ENCODE data around the gene ASXL3.

- no peak for TF ChIP-seq EZH2phosphoT487 (conservative IDR thresholded peaks at IDR 0.05; ENCODE audit: low read length)
- TF ChIP-seq, protein P1, sequence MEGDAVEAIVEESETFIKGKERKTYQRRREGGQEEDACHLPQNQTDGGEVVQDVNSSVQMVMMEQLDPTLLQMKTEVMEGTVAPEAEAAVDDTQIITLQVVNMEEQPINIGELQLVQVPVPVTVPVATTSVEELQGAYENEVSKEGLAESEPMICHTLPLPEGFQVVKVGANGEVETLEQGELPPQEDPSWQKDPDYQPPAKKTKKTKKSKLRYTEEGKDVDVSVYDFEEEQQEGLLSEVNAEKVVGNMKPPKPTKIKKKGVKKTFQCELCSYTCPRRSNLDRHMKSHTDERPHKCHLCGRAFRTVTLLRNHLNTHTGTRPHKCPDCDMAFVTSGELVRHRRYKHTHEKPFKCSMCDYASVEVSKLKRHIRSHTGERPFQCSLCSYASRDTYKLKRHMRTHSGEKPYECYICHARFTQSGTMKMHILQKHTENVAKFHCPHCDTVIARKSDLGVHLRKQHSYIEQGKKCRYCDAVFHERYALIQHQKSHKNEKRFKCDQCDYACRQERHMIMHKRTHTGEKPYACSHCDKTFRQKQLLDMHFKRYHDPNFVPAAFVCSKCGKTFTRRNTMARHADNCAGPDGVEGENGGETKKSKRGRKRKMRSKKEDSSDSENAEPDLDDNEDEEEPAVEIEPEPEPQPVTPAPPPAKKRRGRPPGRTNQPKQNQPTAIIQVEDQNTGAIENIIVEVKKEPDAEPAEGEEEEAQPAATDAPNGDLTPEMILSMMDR (IDR thresholded peaks at IDR 0.05; ENCODE audit: insufficient read depth, low read length, poor library complexity, severe bottlenecking), result no peak
Observed at GRCh38 chr18:33699372-33699771, 121.4 kb downstream of the ASXL3 start.
